C4-2B (cell line): ENCODE results near the gene RPRD2.

Source experiments
- CTCF ChIP-seq: fragments of 450-650 bp; conservative IDR thresholded peaks from 2 replicates; pipeline ENCODE4 v1.5.1; 2017; ENCODE audit warnings: mild to moderate bottlenecking
- ZFX ChIP-seq: fragments of 450-650 bp; IDR thresholded peaks from 2 replicates; pipeline ENCODE4 v1.6.1; 2017

- TF ChIP-seq CTCF: no peak
- TF ChIP-seq ZFX: no peak
Observed at GRCh38 chr1:150514260-150514659, 150.3 kb downstream of the RPRD2 start.
